ACC112 (cell line): ENCODE results near the gene SPATA2L.

Experiments used
- H2AFZ ChIP-seq: fragments of 200-600 bp; sonication (generic); one replicate; pipeline ENCODE4 v1.6.0; 2017; ENCODE audit warnings: antibody characterized with exemption, low read length; ENCODE audit not compliant: unreplicated experiment
- H3K27ac ChIP-seq: fragments of 200-600 bp; sonication (generic); 2 replicates; pipeline ENCODE4 v1.5.1; 2014; ENCODE audit warnings: low read depth, mild to moderate bottlenecking, antibody characterized with exemption, low read length, moderate library complexity
- H3K27me3 ChIP-seq: fragments of 200-600 bp; sonication (generic); 2 replicates; pipeline ENCODE4 v1.6.1; 2014; ENCODE audit warnings: mild to moderate bottlenecking, antibody characterized with exemption, low read length, moderate library complexity, mixed read lengths; ENCODE audit not compliant: insufficient read depth
- H3K36me3 ChIP-seq: fragments of 200-600 bp; sonication (generic); 2 replicates; pipeline ENCODE4 v1.6.1; 2016; ENCODE audit warnings: mild to moderate bottlenecking, antibody characterized with exemption, low read length, moderate library complexity, mixed read lengths; ENCODE audit not compliant: insufficient read depth
- H3K4me1 ChIP-seq: fragments of 200-600 bp; sonication (generic); one replicate; pipeline ENCODE4 v1.6.1; 2016; ENCODE audit warnings: low read length, mixed read lengths; ENCODE audit not compliant: insufficient read depth, unreplicated experiment, control insufficient read depth
- H3K4me3 ChIP-seq: fragments of 200-600 bp; sonication (generic); 2 replicates; pipeline ENCODE4 v1.5.1; 2014; ENCODE audit warnings: mild to moderate bottlenecking, low read depth, low read length
- H3K79me2 ChIP-seq: fragments of 200-600 bp; sonication (generic); one replicate; pipeline ENCODE4 v1.6.0; 2016; ENCODE audit warnings: low read length; ENCODE audit not compliant: control insufficient read depth, unreplicated experiment, insufficient read depth

The SPATA2L gene

DNA sequence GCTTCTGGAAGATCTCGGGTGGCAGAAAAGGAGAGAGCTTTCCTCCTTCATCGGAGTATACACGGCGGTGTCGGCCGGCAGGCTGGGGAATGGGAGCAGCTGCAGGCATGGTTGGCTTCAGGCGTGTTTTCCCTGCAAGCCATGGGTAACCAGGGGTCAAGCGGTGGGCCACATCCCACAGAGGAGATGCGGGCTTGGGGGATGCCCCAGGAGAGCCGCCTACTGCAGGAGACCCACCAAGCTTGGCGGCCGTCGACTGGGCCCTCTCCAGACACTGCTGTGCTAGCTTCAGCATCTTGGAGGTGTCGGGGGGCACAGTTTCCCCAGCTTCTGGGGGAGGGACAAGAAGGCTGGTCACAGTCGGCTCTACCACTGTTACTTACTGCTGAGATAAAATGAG is 15.0 kb upstream of the SPATA2L start:
- Histone ChIP-seq H2AFZ (no peak overlapping the region), H3K27me3 (no peaks in the 10 kb centered on the region), H3K4me1 (peaks cover 19% of the 10 kb centered on the region), H3K79me2 (peaks cover 7% of the 10 kb centered on the region), H3K4me3 (no peak overlapping the region), H3K27ac (no peak overlapping the region), H3K36me3 (no peaks in the 10 kb centered on the region)

GRCh38 chr16:89712274-89712781 is 10.8 kb upstream of the SPATA2L start:
- Histone ChIP-seq H3K79me2 (peaks cover under 1% of the 10 kb centered on the region), H3K4me3 (peak overlapping the region; percentile 79), H3K27me3 (no peaks in the 10 kb centered on the region), H3K27ac (no peak overlapping the region), H3K4me1 (no peaks in the 10 kb centered on the region), H3K36me3 (no peaks in the 10 kb centered on the region), H2AFZ (no peak overlapping the region)

DNA sequence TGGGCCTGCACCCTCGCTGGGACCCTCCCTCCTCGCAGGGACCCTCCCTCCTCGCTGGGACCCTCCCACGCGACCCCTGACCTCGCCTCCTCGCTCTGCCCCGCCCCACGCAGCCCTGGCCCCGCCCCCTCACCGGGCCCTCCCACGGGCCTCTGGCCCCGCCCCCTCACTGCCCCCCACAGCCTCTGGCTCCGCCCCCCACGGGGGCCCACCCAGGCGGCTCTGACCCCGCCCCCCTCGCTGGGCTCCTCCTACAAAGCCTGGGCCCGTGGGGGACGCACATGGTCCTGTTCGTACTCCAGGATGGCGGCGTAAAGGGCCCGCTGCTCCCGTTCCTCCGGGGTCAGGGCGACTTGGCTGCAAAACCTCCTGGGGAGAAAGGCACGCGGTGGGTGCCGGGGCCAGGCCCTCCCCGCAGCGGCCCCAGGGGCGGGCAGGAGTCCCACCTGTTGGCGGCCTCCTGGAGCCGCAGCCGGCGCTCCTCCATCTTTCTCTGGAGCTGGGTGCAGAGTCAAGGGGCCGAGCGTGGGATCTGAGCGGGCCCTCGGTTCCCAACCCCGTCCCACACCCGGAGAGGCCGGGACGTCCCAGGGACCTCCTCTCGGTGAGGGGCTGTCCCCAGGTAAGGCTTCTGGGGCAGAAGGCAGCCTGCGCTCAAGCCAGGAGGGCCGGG is 10.2 kb upstream of the SPATA2L start:
- H3K4me1 ChIP-seq = no peaks in the 10 kb centered on the region
- no peaks in the 10 kb centered on the region for H3K79me2 ChIP-seq
- H3K36me3 ChIP-seq = no peaks in the 10 kb centered on the region
- peak overlapping the region; percentile 79 for H3K4me3 ChIP-seq
- H3K27me3 ChIP-seq = no peaks in the 10 kb centered on the region
- H2AFZ ChIP-seq = no peak overlapping the region
- no peak overlapping the region for H3K27ac ChIP-seq

DNA sequence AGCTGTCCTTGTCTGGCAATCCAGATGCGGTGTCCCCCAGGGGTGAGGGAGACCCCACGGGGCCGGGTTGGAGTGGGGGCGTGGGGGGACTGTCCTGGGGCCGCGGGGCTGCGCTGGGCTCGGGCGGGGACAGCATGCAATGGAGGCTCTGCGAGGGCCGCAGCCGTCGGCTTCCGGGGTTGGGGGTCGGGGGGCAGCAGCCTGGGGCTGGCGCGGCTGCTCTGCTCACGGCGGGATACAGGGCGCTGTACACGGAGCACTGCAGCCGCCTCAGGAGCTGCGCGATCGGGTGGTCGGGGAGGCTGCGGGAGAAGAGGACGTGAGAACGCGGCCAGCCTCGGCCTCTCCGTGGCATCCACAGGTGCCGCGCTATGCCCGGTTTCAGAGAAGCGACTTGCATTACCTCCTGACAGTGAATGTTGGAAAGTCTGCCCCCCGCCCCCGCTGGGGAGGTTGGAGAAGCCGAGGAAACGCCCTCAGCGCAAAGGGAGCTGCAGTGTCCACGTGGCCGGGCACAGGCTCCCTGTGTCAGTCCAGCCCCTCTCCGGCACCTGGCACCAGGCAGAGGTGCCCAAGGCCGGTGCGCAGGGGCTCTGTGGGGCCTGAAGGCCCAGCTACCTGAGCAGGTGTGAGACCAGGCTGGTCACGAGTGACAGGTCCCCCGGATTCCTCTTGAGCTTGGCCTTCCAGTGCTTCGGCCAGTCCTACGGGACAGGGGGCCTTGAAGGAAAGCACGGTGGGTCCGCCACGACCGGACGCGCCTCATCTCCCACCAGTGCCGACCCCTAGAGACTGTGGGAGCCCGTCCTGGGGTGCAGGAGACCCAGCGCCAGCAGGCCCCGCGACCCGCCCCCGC is 9.4 kb upstream of the SPATA2L start:
- Histone ChIP-seq H3K27ac (no peak overlapping the region), H3K4me1 (no peaks in the 10 kb centered on the region), H3K27me3 (no peaks in the 10 kb centered on the region), H3K36me3 (no peaks in the 10 kb centered on the region), H3K79me2 (no peaks in the 10 kb centered on the region), H3K4me3 (no peak overlapping the region), H2AFZ (no peak overlapping the region)

DNA sequence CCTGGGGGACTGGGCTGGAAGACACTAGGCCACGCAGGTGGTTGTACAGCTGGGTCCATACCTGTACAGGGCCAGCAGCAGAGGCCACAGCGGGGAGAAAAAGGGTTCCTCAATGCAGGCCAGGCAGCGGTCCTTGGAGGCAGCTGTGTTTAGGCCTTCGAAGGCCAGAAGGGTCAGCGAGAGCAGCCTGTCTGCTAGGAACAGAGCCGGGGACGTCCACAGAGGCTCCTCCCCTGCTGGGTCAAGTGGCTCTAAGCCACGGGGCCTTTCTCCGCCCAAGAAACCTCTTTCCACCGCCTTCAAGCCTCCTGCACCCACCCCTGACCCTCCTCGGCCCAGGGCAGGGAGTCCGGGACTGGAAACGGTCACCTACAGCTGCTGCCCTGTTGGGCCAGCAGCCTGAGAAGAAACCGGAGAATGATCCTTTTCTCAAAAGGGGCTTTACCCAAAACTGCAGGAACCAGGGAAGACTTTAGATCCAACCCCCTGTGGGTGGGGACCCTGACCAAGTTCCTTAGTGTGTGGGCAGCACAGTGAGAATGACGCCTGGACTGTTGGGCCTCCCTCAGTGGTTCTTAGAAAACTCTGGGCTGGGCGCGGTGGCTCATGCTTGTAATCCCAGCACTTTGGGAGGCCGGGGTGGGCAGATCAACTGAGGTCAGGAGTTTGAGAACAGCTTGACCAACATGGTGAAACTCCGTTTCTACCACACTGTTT is 8.4 kb upstream of the SPATA2L start:
- Histone ChIP-seq H2AFZ (no peak overlapping the region), H3K27ac (no peak overlapping the region)

DNA sequence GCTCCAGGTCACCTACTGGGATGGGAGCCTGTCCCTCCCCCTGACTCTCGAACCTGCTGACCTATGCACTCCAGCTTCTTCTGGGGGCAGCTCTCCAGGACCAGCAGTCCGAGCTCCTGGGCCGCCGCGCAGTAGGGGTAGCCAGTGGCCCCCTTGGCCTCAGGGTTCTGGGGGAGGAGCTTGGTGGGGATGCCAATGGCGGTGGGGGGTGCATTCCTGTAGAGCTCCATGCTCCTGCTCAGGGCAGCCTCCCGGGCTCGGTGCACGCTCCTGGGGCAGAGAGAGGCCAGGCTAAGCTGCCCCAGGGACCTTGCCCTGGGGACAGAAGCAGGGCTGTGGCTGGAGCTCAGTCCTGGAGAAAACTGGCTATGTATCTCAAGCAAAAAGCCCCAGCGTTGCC is 7.7 kb upstream of the SPATA2L start:
- Histone ChIP-seq H2AFZ (no peak overlapping the region), H3K27ac (no peak overlapping the region), H3K79me2 (no peaks in the 10 kb centered on the region), H3K27me3 (no peaks in the 10 kb centered on the region), H3K4me3 (no peak overlapping the region), H3K36me3 (no peaks in the 10 kb centered on the region), H3K4me1 (no peaks in the 10 kb centered on the region)

More for the DNA sequence above, 8.4 kb upstream of the SPATA2L start:
- no peak overlapping the region for H3K4me3 ChIP-seq
- H3K79me2 ChIP-seq = no peaks in the 10 kb centered on the region
- no peaks in the 10 kb centered on the region for H3K36me3 ChIP-seq
- H3K27me3 ChIP-seq = no peaks in the 10 kb centered on the region
- H3K4me1 ChIP-seq = no peaks in the 10 kb centered on the region

DNA sequence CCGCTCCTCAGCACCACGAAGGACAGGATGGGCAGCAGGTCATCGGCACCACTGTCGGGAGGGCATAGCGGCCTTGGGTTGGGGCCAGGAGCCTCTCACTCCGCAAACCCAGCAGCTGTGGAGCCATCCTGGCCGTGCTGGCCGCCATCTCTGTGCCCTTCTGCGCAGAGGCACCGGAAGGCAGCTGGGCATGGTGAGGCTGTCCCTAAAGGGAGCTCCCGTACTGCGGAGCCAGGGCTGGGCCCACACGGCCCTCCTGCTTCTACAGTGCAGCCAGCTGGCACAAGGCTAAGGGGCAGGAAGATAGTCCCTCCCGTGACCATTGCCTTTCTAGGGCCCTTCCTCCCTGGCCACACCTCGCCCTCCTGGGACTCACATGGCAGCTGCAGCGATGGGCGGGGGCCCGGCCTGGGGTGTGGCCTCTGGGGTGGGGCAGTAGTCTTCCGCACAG is 7.0 kb upstream of the SPATA2L start:
- Histone ChIP-seq H3K4me1 (no peaks in the 10 kb centered on the region), H2AFZ (no peak overlapping the region), H3K79me2 (no peaks in the 10 kb centered on the region), H3K36me3 (no peaks in the 10 kb centered on the region), H3K27me3 (no peaks in the 10 kb centered on the region), H3K27ac (no peak overlapping the region), H3K4me3 (no peak overlapping the region)

GRCh38 chr16:89707695-89708094 is 6.2 kb upstream of the SPATA2L start:
- Histone ChIP-seq H2AFZ (no peak overlapping the region), H3K27me3 (no peaks in the 10 kb centered on the region), H3K79me2 (no peaks in the 10 kb centered on the region)

GRCh38 chr16:89706518-89707260 is 5.2 kb upstream of the SPATA2L start:
- Histone ChIP-seq H3K4me1 (no peaks in the 10 kb centered on the region), H3K27me3 (no peaks in the 10 kb centered on the region), H3K79me2 (no peaks in the 10 kb centered on the region), H3K27ac (no peak overlapping the region), H3K36me3 (no peaks in the 10 kb centered on the region), H3K4me3 (no peak overlapping the region), H2AFZ (no peak overlapping the region)

More at GRCh38 chr16:89707695-89708094, 6.2 kb upstream of the SPATA2L start:
- no peaks in the 10 kb centered on the region for H3K36me3 ChIP-seq
- no peak overlapping the region for H3K4me3 ChIP-seq
- no peak overlapping the region for H3K27ac ChIP-seq
- no peaks in the 10 kb centered on the region for H3K4me1 ChIP-seq

DNA sequence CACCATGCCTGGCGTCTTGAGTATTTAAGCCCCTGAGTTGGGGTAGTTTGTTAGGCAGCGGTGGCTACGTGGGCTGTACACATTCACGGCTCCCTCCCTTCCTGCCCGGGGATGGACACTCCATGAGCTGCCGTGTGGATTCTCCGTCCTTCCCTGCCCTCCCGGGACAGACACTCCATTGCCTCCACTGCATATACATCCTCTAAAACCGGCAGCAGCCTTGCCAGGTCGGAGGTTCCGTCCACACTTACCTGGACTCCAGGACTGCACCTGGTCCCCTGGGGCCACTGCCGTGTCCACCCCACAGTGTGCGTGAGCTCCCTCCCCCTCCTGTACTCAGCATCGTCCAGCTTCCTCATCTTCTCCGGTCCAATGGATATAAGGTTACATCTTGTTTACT is 3.5 kb upstream of the SPATA2L start:
- H3K4me3 ChIP-seq = no peak overlapping the region
- no peak overlapping the region for H3K27ac ChIP-seq
- H3K79me2 ChIP-seq = no peaks in the 10 kb centered on the region
- peaks cover 7% of the 10 kb centered on the region for H3K4me1 ChIP-seq
- no peaks in the 10 kb centered on the region for H3K27me3 ChIP-seq
- no peak overlapping the region for H2AFZ ChIP-seq
- H3K36me3 ChIP-seq = no peaks in the 10 kb centered on the region
